HG03025 (cell line): ENCODE measurements around the gene KPNA3.

Experiments
- ATAC-seq: cut with Tn5 transposase; IDR thresholded peaks from one replicate; pipeline ENCODE4 v1.9.1; 2021; ENCODE audit warnings: mild to moderate bottlenecking, moderate library complexity; ENCODE audit not compliant: unreplicated experiment, low FRiP score

KPNA3 gene

DNA sequence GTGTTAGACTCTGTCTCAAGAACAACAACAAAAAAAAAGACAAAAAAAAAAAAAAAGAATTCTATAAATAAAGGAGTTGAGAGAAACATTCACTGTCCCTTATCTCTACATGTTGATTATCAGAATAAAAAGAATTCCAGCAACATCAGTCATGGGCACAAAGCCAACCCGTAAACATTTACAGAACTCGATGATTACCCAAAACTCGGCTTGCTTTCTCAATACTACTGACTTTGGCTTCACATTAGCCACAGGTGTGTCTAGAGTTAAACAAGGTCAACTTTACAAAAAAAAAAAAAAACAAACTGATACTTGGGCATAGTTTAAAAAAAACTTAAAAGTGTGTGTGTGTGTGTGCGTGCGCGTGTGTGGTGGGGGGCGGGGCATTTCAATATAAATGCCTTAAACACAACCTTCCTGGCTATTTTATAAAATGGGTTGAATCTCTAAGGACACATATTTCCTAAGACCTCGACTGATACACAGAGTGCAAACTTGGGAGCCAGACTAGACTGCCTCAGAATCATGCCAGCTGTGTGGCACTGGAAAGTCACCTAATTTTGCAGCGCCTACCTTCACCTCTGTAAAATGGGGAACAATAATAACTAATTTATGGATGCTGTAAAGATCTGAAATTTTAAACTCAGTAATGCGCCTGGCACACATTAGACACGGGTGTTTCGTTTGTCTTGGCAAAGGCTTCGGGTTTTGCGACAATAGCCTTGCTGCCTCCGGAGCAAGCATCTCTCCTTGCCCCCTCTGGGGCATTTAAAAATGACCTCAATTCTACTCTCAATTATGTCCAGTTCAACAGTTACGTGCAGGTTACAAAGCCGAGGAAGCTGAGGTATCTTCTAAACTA lies 102.1 kb downstream of the KPNA3 start:
- peak; percentile 15 for ATAC-seq

DNA sequence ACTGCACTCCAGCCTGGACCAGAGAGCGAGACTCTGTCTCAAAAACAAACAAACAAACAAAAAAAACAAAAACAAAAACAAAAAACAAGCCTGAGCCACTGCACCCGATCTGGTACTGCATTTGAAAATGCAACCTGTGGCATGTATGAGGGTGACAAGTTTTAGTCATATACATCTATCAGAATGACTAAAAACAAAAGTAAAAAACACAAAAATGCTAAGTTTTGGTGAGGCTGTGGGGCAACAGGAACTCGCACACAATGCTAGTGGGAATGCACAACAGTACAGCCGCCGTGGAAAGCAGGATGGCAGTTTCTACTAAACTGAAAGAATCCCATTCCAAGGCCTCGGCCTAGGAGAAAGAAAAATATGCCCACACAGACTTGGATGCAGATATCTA lies 109.0 kb downstream of the KPNA3 start:
- ATAC-seq: no peak

DNA sequence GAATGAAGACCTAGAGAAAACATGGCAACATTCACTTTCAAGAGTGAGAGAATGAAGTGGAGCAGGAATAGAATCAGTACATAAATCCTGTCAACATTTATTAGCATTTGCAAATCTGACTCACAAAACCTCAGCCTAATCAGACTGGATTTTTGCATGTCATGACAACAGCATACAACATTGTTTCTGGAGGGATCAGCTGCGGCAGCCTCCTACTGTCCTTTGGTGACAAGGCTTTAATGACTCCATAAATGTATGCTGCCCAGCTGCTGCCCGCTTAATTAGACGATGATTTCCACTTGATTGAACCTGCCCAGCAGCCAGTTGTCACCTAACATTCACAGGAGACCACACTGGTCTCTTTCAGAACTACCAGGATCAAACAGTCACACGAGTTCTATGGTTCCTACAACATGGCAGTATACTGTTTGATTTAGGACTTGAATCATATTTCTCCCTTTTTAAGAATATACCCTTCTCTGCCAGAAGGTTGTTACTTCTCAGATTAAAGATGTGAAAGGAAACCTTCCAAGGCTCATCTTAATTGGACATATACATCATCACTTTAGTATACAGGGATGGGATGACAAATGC lies 110.5 kb downstream of the KPNA3 start:
- no peak for ATAC-seq

DNA sequence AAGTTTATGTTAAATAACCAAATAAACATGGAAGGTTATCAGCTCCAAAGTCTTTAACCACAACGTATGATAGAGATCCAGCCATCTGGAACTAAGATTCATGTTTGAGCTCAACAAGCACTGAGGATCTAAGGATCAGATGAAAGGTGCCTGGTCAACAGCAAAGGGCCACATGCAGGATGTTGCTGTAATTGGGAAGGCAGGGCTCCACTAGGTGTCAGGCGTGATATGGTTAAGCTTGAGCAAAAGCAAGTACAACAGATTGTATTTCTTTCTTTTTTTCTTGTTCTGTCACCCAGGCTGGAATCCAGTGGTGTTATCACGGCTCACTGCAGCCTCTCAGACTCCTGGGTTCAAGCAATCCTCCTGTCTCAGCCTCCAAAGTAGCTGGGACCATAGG lies 113.2 kb downstream of the KPNA3 start:
- no peak for ATAC-seq

DNA sequence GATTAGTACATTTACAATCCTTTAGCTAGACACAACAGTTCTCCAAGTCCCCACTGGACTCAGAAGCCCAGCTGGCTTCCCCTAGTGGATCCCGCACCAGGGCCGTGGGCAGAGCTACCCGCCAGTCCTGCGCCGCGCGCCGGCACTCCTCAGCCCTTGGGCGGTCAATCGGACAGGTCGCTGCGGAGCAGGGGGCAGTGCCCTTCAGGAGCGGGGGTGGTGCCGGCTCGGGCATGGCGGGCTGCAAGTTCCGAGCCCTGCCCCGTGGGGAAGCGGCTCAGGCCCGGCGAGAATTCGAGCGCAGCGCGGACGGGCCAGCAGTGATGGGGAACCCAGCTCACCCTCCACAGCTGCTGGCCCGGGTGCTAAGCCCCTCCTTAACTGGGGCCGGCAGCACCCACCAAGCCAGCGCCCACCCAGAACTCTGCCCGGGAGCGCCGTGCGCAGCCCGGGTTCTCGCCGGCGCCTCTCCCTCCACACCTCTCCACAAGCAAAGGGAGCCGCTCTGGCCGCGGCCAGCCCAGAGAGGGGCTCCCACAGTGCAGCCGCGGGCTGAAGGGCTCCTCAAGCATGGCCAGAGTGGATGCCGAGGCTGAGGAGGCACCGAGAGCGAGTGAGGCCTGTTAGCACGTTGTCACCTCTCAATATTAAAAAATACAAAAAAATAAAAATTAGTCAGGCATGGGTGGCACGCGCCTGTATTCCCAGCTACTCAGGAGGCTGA lies 114.1 kb downstream of the KPNA3 start:
- no peak for ATAC-seq

DNA sequence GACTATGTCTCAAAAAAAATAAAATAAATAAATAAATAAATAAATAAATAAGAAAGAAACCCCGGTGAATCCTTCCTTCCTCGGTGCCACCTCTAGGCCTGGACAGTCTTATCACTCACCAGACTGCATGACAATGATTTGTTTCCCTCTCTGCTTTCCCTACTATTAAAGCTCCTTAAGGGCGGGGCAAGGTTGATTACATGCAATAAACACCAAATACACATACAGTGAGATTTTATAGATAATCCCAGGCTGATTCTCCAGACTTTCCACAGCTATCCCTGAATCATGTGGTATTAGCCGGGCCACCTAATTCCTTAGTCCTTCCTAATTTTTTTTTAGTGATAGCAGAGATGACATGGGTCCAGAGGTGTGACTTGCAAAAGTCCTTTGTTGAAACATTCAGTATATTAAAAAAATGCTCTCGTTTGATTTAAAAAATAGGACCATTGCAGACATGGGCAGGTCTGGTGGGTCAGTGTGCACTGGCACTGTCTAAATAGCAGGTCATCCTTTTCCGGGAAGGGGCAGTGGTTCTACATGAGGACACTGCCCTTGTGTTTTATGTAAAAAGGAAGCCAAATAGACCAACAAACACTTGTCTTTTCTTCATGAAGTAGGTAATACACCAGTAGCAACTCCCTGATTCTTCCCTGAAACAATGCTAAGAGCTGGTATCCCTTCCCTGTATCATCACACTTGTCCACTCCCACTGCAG lies 115.7 kb downstream of the KPNA3 start:
- ATAC-seq: no peak

DNA sequence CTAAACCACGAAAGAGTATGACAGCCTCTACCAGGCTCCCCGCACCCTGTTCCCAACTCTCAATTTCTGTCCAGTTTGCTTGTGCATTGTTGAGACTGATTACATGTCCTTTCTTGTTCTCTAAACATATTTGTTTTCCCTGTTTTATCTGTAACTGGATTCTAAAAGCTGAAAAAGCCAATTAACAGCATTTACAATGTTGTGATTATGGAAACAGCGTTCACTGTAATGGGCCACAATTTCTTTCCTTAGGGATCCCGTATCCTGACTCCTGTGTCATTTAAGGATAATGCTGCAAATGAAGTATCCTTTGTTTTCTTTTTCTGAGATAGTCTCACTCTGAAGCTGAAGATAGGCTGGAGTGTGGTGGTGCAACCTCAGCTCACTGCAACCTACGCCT lies 121.7 kb downstream of the KPNA3 start:
- ATAC-seq: no peak

DNA sequence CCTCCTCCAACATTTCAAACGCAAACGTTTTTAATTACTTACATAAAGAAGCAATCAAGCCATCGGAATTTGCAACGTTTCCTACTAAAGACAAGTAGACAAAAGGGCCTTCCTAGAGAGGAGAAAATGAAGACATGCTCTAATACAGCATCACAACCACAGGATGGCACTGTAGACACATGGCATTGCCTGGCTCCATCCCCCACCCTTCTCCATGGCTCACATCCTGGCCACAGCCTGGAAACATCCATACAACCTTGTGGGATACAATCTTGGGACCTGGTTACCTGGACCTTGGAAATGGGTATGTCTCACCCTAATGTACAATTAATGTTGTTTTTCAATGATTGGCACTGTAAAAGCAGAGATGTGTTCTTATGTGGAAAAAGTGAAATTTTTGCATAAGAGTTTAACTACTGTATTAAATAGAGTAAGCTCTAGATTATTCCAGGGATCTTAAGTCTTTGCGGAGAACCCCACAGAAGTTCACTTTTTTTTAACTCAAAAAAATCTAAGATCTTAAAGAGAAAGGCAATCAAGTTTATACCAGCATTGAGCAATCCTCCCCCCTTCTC lies 122.7 kb downstream of the KPNA3 start:
- no peak for ATAC-seq

DNA sequence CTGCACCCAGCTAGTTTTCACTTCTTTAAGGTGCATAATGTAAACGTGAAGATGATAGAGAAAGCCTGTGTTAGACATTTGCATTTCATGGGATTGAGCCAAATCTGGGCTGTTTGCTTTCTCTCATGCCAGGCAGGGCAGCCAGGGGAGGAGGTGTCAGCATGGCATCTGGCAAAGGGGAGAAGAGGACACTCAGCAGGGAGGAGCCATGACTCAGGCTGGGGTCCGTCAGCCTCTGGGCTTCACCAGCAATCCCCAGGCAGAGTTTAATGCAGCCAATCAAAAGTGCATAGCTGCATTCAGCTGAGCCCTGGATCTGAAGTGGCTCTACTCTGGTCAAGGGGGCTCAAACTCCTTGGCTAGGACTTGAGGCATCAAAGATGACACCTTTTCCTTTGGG lies 124.7 kb downstream of the KPNA3 start:
- ATAC-seq: no peak

DNA sequence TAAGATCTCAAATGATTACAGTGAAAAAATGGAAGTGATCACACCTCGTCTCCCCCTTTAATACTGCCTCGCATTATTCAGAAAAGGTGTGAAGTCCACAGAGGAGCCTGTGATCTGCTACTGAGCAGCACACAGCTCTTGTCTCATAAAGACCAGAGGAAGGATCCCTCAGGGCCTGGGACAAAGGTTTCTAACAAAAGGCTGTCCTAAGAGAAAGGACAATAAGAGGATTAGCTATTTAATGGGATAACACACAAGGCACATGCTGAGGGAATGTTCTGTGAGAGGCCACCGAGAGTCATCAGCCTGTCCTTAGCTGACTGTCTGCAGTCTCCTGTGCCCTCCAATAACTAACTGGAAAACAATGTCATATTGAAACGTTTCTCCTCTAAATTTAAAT lies 127.9 kb downstream of the KPNA3 start:
- no peak for ATAC-seq

DNA sequence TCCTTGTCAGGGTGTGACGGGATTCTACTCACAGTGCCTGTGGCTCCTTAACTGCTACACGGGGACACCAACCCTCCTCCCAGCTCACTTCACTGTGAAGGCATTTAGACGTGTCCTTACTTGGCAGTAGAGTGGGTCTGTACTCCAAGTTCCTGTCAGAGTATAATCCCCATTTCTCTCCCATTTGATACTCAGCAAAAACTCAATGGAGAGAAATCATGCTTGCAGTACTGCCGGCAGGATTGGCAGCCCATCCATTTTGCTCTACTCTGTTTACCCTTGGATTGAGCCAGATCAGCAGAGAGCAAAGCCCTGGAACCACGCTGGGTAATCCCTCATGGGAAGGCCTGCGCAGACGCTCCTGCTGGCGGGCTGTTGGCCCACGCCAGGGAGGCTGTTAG lies 135.2 kb downstream of the KPNA3 start:
- ATAC-seq: no peak

DNA sequence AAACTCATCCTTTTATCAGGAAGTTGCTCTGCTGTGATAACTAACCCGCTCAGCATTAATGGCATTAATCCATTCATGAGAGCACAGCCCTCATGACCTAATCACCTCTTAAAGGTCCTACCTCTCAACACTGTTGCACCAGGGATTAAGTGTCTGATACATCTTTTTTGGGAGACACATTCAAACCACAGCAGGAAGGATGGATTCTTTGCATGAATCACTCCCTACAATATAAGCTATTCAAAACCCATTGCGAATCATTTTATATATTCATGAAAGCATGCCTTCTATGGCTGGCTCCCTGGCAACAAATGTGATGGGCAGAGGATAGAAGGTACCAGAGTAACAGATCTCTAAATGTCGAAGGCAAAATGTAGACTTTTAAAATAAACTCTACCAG lies 136.6 kb downstream of the KPNA3 start:
- no peak for ATAC-seq

DNA sequence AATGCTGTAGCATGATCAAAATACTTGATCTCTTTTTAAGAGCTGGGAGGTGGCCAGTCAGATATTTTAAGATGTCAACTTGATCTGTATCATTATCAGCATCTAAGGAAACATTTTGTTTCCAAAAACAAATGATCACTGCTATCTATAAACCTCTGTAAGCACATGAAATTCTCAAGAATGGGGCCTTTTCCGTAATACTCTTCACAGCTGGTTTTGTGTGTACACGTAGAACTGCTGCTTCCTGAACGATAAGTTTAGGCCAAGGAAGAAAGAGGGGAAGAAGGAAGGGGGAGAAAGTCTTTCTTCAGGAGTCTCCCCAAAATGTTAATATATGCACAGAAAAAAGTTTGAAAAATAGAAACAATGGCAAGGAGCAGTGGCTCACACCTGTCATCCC lies 138.5 kb downstream of the KPNA3 start:
- ATAC-seq: no peak

DNA sequence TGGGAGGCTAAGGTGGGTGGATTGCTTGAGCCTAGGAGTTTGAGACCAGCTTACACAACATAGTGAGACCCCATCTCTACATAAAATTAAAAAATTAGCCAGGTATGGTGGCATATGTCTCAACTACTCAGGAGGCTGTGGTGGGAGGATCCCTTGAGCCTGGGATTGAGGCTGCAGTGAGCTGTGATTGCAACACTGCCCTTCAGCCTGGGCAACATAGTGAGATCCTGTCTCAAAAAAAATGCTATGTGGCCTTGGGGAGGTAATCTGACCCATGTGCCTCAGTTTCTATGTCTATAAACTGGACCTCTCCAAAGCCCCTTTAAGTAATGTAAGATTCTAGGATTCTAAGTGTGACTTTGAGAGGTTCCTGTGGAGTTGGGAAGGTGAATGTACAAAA lies 139.0 kb downstream of the KPNA3 start:
- ATAC-seq: no peak

DNA sequence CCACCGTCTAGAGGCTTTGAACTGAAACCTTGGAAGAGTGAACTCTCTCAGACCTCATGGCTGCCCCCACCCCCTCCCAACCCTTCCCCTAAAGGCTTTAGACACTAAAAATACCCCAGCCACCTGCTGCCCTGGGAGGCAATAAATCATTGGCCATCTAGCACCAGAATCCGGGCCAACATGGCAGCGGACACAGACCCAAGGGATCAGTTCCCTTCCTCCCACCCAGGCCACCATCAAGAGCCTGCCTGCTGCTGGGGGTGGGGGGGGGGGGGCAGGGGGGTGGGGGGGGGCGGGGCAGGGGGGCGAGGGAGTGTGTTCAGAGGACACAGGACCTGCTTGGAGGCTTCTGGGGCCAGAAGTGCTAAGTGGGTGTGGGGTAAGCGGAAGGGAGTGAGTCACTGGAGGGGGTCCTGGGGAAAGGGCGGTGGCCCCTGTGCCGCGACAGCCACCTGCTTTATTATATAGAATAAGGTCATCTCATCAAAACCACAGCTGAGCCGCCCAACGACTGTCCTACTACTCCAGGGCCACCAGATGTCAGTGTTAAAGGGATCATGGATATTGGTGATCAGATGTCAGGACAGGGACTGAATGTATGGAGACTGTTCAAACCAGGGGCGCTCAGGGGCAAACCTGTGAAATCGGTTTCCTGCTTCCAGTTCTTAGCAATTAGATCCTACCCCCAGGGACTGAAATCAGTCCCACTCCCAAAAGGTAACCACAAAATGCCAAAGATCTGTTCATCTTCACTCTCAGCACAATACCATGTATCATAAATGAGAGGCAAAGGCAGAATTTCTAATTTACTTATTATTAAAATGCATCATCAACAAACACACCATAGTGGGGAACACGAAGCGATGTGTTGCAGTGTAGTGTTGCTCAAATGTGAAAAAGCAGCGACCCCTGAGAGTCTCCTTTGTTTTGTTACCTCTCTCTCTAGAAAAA lies 139.9 kb downstream of the KPNA3 start:
- no peak for ATAC-seq

DNA sequence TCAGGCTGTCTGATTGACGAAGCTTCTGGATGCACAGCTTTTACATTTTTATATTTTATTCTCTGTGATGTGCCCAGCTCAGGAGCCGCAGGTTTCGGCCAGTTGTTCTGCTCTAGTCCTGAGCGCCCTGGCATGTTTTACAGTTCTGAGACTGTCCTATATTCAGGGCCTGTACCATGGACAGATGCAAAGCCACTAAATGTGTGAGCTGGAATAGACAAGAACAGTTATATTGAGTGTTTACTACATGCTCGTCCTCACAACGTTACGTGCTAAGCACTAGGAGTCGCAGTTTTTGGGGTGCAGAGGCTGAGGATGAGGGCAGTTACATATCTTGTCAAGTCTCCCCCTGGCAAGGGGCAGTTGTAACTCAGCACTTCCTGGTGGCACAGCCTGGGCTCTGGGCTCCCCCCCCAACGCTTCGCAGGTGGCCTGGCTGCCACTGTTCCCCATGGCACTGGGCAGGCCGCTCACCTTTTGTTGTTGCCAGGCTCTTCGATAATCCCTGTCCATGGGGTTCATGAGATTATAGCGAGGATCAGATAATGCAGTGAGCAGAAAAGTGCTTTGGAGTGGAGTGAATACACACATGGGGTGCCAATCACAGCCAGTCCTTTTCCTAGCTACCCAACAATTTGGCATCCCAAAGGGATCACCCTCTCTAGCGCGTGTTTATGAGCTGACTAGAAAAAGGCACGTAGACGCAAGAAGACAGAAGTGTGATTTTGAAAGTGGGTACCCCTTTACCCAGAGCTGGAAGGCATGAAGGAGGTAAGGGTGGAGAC lies 140.7 kb downstream of the KPNA3 start:
- no peak for ATAC-seq

DNA sequence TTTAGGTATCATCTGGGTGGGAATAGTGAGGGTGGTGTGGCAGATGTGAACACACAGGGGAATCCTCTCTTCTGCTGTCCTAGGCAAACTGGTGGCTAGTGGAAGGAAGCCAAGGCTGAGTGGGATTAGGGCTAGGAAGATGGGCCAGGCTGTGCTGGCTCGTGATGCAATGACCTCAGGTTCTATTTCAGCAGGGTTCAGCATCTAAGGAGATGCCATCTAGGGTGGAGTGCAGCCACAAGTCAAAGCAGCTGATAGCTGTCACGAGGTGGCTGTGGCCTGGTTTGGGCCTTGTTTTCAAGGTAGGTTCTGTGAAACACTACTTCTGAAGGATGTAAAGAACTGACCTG lies 142.5 kb downstream of the KPNA3 start:
- no peak for ATAC-seq
